HepG2 (cell line): ENCODE results near the gene STAT6. TPM values are rescaled to one million over a fixed set of nuclear protein-coding genes. Genes with fewer than 3 reads are reported as not detected.

Experiments
- KLF16 ChIP-seq, 2 experiments: sonication (generic) in 1 of 2; formaldehyde crosslinking in 1 of 2; IDR thresholded peaks; 2 replicates each; pipeline versions ENCODE4 v1.6.1 to v1.8.0; 2016 to 2023; ENCODE audit warnings: missing genetic modification reagents in 2 of 2, missing compliant biosample characterization in 1 of 2
- KMT2B ChIP-seq: IDR thresholded peaks from 2 replicates; pipeline ENCODE4 v1.6.1; 2016; ENCODE audit warnings: missing genetic modification reagents, missing compliant biosample characterization
- LCORL ChIP-seq, 2 experiments: fragments of 450-650 bp in 1 of 2; sonication (generic) in 1 of 2; formaldehyde crosslinking in 1 of 2; IDR thresholded peaks; 2 replicates each; pipeline versions ENCODE4 v1.5.0 to v1.6.1; 2017 to 2020; ENCODE audit warnings: antibody characterized with exemption in 1 of 2, missing genetic modification reagents in 1 of 2
- MAF1 ChIP-seq: sonication (generic); formaldehyde crosslinking; IDR thresholded peaks from 2 replicates; pipeline ENCODE4 v1.5.0; 2020; ENCODE audit warnings: missing genetic modification reagents, borderline replicate concordance
- MAFG ChIP-seq: sonication (generic); formaldehyde crosslinking; IDR thresholded peaks from 2 replicates; pipeline ENCODE4 v1.5.1; 2020; ENCODE audit warnings: mild to moderate bottlenecking, missing genetic modification reagents
- MIER3 ChIP-seq: IDR thresholded peaks from 2 replicates; pipeline ENCODE4 v1.6.1; 2016; ENCODE audit warnings: missing compliant biosample characterization, borderline replicate concordance
- RAD51 ChIP-seq: fragments of 450-650 bp; IDR thresholded peaks from 2 replicates; pipeline ENCODE4 v1.6.1; 2016; ENCODE audit warnings: borderline replicate concordance
- RBM39 ChIP-seq: fragments of 200-400 bp; formaldehyde crosslinking; IDR thresholded peaks from one replicate; pipeline ENCODE4 v1.6.1; 2018; ENCODE audit warnings: antibody characterized with exemption, mild to moderate bottlenecking, low read depth, low read length; ENCODE audit not compliant: poor library complexity, severe bottlenecking
- RFXANK ChIP-seq: IDR thresholded peaks from 2 replicates; pipeline ENCODE4 v1.6.1; 2016
- SUZ12 ChIP-seq: fragments of 150-350 bp; IDR thresholded peaks from 2 replicates; pipeline ENCODE4 v1.6.1; 2014; ENCODE audit warnings: low read depth, low read length
- SYNCRIP ChIP-seq: fragments of 200-400 bp; formaldehyde crosslinking; IDR thresholded peaks from 2 replicates; pipeline ENCODE4 v1.6.1; 2018; ENCODE audit warnings: mild to moderate bottlenecking, low read depth, low read length; ENCODE audit not compliant: insufficient read depth
- YY1 ChIP-seq: IDR thresholded peaks from 2 replicates; pipeline ENCODE4 v1.6.1; 2011; ENCODE audit warnings: low read length, low read depth, moderate library complexity, mild to moderate bottlenecking; ENCODE audit not compliant: insufficient read depth, insufficient replicate concordance
- ZFP82 ChIP-seq: sonication (generic); formaldehyde crosslinking; IDR thresholded peaks from 2 replicates; pipeline ENCODE4 v1.5.1; 2020; ENCODE audit warnings: mild to moderate bottlenecking, missing genetic modification reagents, borderline replicate concordance
- ZNF224 ChIP-seq: sonication (generic); formaldehyde crosslinking; IDR thresholded peaks from 2 replicates; pipeline ENCODE4 v1.5.0; 2020; ENCODE audit warnings: mild to moderate bottlenecking, missing genetic modification reagents
- ZNF253 ChIP-seq: sonication (generic); formaldehyde crosslinking; IDR thresholded peaks from 2 replicates; pipeline ENCODE4 v1.8.0; 2022; ENCODE audit warnings: mild to moderate bottlenecking, missing genetic modification reagents, borderline replicate concordance
- ZNF550 ChIP-seq: sonication (generic); formaldehyde crosslinking; IDR thresholded peaks from 2 replicates; pipeline ENCODE4 v1.4.0; 2020; ENCODE audit warnings: mild to moderate bottlenecking, missing genetic modification reagents, borderline replicate concordance
- ZNF639 ChIP-seq: conservative IDR thresholded peaks from 2 replicates; pipeline ENCODE4 v1.6.1; 2018; ENCODE audit warnings: missing genetic modification reagents
- ZNF678 ChIP-seq: sonication (generic); formaldehyde crosslinking; IDR thresholded peaks from 2 replicates; pipeline ENCODE4 v1.4.0; 2020; ENCODE audit warnings: mild to moderate bottlenecking, missing genetic modification reagents
- ZSCAN30 ChIP-seq: sonication (generic); formaldehyde crosslinking; IDR thresholded peaks from 2 replicates; pipeline ENCODE4 v1.5.0; 2020; ENCODE audit warnings: mild to moderate bottlenecking, missing genetic modification reagents
- polyA plus RNA-seq, 8 experiments: library from polyadenylated mRNA; depleted of rRNA in 3 of 8; stranded (reverse) in 7 of 8; unstranded in 1 of 8; fragments of >200 nt; fragmentation: Illumina TruSeq in 4 of 8; extraction: Trizol in 4 of 8; gene quantifications; 2 replicates each; pipeline versions ENCODE4 v1.2.1 to v1.2.3, GENCODE V29; 2011 to 2016; ENCODE audit warnings: low read depth in 4 of 8, missing spikeins in 1 of 8, mixed read lengths in 1 of 8; ENCODE audit not compliant: insufficient read depth in 1 of 8
- total RNA-seq, 5 experiments: library from RNA; depleted of rRNA; stranded (reverse); fragments of >200 nt; fragmentation: Illumina TruSeq; extraction: Trizol; gene quantifications; 2 replicates each; pipeline ENCODE4 v1.2.3, GENCODE V29; 2016; ENCODE audit warnings: low read depth in 1 of 5
- TF ChIP-seq, protein P1 (sequence below): sonication (generic); formaldehyde crosslinking; IDR thresholded peaks from 2 replicates; pipeline ENCODE4 v1.4.0; 2020; ENCODE audit warnings: missing genetic modification reagents, borderline replicate concordance
- TF ChIP-seq, protein P2 (sequence below): sonication (generic); formaldehyde crosslinking; IDR thresholded peaks from 2 replicates; pipeline ENCODE4 v1.8.0; 2023; ENCODE audit warnings: mild to moderate bottlenecking, missing genetic modification reagents
- TF ChIP-seq, protein P3 (sequence below): sonication (generic); formaldehyde crosslinking; IDR thresholded peaks from 2 replicates; pipeline ENCODE4 v1.8.0; 2022; ENCODE audit warnings: missing genetic modification reagents, mild to moderate bottlenecking, moderate library complexity, borderline replicate concordance

The STAT6 gene
- total and polyA plus RNA-seq, 2 of the 13 experiments (the other 11 are each of a cell fraction or from before 2014, with no cell fraction given), result 28.0 to 62.2 TPM

GRCh38 chr12:57078519-57079404 is 32.4 kb downstream of the STAT6 start, which contains the start of gene NEMP1 (continued):
- TF ChIP-seq, protein P1, sequence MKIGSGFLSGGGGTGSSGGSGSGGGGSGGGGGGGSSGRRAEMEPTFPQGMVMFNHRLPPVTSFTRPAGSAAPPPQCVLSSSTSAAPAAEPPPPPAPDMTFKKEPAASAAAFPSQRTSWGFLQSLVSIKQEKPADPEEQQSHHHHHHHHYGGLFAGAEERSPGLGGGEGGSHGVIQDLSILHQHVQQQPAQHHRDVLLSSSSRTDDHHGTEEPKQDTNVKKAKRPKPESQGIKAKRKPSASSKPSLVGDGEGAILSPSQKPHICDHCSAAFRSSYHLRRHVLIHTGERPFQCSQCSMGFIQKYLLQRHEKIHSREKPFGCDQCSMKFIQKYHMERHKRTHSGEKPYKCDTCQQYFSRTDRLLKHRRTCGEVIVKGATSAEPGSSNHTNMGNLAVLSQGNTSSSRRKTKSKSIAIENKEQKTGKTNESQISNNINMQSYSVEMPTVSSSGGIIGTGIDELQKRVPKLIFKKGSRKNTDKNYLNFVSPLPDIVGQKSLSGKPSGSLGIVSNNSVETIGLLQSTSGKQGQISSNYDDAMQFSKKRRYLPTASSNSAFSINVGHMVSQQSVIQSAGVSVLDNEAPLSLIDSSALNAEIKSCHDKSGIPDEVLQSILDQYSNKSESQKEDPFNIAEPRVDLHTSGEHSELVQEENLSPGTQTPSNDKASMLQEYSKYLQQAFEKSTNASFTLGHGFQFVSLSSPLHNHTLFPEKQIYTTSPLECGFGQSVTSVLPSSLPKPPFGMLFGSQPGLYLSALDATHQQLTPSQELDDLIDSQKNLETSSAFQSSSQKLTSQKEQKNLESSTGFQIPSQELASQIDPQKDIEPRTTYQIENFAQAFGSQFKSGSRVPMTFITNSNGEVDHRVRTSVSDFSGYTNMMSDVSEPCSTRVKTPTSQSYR (CRISPR knock-in tag), result no peak
- TF ChIP-seq ZNF550 (CRISPR knock-in tag) (no peak), MIER3 (CRISPR knock-in tag) (0 out of 2 replicates have a peak, but pooled peaks have one; percentile 60), YY1 (peak; percentile 79), ZNF678 (CRISPR knock-in tag) (no peak), KMT2B (peak; percentile 60; the same call in 1 of the 2 replicates), RFXANK (CRISPR knock-in tag) (peak; percentile 32; the same call in 1 of the 2 replicates), SYNCRIP (no peak), MAFG (no peak), ZNF224 (CRISPR knock-in tag) (no peak), KLF16 (CRISPR knock-in tag; IDR thresholded peaks at IDR 0.05) (peak in 1 of 2 experiments; percentile 44; a peak in 1 of 4 replicates), ZNF639 (CRISPR knock-in tag) (no peak), RBM39 (no peak), ZFP82 (CRISPR knock-in tag) (no peak), LCORL (IDR thresholded peaks at IDR 0.05) (no peak), LCORL (CRISPR knock-in tag; IDR thresholded peaks at IDR 0.05) (no peak; the same call in 1 of the 2 replicates), RAD51 (peak; percentile 46), ZSCAN30 (no peak), SUZ12 (no peak), MAF1 (CRISPR knock-in tag) (no peak), ZNF253 (CRISPR knock-in tag) (no peak)
- TF ChIP-seq, protein P2, sequence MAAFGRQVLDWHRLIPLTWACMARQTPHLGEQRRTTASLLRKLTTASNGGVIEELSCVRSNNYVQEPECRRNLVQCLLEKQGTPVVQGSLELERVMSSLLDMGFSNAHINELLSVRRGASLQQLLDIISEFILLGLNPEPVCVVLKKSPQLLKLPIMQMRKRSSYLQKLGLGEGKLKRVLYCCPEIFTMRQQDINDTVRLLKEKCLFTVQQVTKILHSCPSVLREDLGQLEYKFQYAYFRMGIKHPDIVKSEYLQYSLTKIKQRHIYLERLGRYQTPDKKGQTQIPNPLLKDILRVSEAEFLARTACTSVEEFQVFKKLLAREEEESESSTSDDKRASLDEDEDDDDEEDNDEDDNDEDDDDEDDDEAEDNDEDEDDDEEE (CRISPR knock-in tag), result no peak
- TF ChIP-seq, protein P3, sequence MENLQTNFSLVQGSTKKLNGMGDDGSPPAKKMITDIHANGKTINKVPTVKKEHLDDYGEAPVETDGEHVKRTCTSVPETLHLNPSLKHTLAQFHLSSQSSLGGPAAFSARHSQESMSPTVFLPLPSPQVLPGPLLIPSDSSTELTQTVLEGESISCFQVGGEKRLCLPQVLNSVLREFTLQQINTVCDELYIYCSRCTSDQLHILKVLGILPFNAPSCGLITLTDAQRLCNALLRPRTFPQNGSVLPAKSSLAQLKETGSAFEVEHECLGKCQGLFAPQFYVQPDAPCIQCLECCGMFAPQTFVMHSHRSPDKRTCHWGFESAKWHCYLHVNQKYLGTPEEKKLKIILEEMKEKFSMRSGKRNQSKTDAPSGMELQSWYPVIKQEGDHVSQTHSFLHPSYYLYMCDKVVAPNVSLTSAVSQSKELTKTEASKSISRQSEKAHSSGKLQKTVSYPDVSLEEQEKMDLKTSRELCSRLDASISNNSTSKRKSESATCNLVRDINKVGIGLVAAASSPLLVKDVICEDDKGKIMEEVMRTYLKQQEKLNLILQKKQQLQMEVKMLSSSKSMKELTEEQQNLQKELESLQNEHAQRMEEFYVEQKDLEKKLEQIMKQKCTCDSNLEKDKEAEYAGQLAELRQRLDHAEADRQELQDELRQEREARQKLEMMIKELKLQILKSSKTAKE (CRISPR knock-in tag), result no peak
